IPS-15b (cell line): ENCODE measurements around the gene DCTN3.

Experiments used
- H3K27me3 ChIP-seq: one replicate; pipeline ENCODE4 v1.6.1; 2013; ENCODE audit warnings: low read length; ENCODE audit not compliant: control insufficient read depth, insufficient read depth
- H3K36me3 ChIP-seq: one replicate; pipeline ENCODE4 v1.6.1; 2013; ENCODE audit warnings: low read length; ENCODE audit not compliant: control insufficient read depth, insufficient read depth
- H3K4me1 ChIP-seq: one replicate; pipeline ENCODE4 v1.6.1; 2013; ENCODE audit warnings: mild to moderate bottlenecking, low read length; ENCODE audit not compliant: control insufficient read depth, insufficient read depth
- H3K4me3 ChIP-seq: one replicate; pipeline ENCODE4 v1.5.1; 2013; ENCODE audit warnings: low read depth, low read length
- H3K9ac ChIP-seq: one replicate; pipeline ENCODE4 v1.6.1; 2013; ENCODE audit warnings: low read depth, mild to moderate bottlenecking, low read length
- H3K9me3 ChIP-seq: one replicate; pipeline ENCODE4 v1.6.1; 2013; ENCODE audit warnings: mild to moderate bottlenecking, low read length; ENCODE audit not compliant: control insufficient read depth, insufficient read depth

Gene DCTN3

GRCh38 chr9:34629491-34629808, 9.2 kb upstream of the DCTN3 start:
- H3K9ac ChIP-seq = no peak overlapping the region
- peaks cover 6% of the 10 kb centered on the region for H3K4me1 ChIP-seq
- H3K27me3 ChIP-seq = peaks cover 83% of the 10 kb centered on the region
- H3K4me3 ChIP-seq = peak overlapping the region; percentile 48
- no peaks in the 10 kb centered on the region for H3K9me3 ChIP-seq
- H3K36me3 ChIP-seq = no peaks in the 10 kb centered on the region

DNA sequence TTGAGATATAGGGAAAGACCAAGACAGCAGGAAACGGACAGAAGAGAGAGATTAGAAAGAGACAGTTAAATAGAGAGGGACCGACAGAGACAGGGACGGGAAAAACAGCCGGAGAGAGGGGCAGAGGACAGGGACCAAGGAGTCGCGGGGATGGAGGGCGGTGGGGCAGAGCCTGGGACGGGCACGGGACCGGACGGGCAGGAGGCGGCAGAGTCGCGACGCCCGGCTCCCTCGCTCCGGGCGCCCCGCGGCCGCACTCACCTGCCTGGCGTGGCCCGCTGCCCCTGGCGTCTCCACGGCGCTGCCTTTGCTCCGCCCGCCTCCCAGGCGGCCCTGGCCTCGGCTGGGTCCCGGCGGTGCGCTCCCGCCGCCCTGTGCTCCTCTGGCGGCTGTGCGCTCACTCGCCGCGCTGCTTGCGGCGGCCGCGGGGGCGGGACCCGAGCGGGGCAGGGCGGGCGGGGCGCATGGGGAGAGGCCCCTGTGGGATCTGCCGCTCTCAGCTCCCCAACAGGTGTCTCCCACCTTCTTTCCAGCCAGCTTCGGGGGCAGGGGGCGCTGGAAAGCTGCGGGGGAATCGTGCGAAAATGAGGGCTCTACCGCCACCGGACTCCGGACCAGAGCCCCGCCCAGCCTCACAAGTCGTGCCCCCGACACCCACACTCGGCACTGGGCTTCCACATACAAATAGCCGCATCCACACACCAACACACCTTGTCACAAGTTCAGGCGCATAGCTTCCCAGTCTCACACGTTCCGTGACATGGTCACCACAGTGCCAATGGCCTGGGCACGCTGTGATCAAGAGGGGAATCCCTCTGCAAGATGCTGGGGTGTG, 8.6 kb upstream of the DCTN3 start, which contains the start of gene ARID3C:
Gene ARID3C (minus strand): TSS at position 411 of the 835 bp plus-strand sequence. CDS start 1,052 bp downstream, outside the sequence.
- H3K9ac ChIP-seq = no peak within 1 kb of the TSS
- peaks cover 89% of the 10 kb centered on the region for H3K27me3 ChIP-seq
- no peaks in the 10 kb centered on the region for H3K9me3 ChIP-seq
- H3K36me3 ChIP-seq = no peaks in the 10 kb centered on the region
- H3K4me3 ChIP-seq = peak within 1 kb of the TSS; percentile 48
- peaks cover 6% of the 10 kb centered on the region for H3K4me1 ChIP-seq

DNA sequence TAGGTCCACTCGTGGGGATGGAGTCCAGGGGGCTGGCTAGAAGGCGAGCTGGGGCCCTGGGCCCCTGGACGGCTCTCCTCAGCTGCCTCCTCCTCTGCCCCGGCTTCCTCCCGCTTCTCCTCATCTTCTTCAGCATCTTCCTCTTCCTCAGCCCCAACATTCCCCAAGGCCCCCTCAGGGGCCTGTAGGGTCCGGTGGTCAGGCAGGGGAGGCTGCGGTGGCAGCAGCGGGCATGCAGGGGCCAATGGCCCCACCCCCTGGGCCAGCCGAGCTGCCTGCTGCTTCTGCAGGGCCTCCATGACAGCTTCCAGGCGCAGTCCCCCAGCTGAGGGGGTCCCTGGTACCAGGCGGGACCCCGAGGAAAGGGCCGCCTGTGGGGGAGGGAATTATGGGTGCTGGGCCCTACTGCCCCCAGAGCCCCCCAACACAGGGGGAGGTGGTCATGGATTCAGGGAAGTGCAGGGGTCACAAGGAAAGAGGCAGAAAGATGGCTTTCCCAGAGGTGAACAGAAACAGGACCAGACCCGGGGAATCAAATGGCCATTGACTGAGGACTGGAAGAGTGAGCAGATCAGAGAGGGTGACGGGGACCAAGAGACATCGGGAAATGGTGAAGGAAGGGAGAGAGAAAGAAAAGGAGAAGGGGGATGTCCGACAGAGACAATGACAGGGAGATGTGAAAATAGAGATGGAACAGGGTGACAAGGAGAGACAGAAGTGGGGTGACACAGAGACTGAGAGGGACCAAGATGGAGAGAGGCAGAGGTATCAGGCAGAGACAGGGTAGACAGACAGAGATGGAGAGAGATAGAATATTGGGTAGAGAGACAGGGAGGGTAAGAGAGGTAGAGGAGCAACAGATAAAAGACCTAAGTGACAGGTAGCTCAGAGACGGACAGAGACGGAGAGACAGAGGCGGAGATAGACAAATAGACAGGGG, 7.7 kb upstream of the DCTN3 start:
- peaks cover 2% of the 10 kb centered on the region for H3K4me1 ChIP-seq
- H3K4me3 ChIP-seq = peak overlapping the region; percentile 48
- H3K27me3 ChIP-seq = peaks cover 92% of the 10 kb centered on the region
- no peak overlapping the region for H3K9ac ChIP-seq
- no peaks in the 10 kb centered on the region for H3K36me3 ChIP-seq
- H3K9me3 ChIP-seq = no peaks in the 10 kb centered on the region

- Histone ChIP-seq H3K9ac (no peak overlapping the region), H3K9me3 (no peaks in the 10 kb centered on the region), H3K4me1 (peaks cover 2% of the 10 kb centered on the region), H3K4me3 (no peak overlapping the region), H3K27me3 (peaks cover 79% of the 10 kb centered on the region), H3K36me3 (no peaks in the 10 kb centered on the region)
These were observed 4.8 kb upstream of the DCTN3 start for GRCh38 chr9:34625186-34625486.

- H3K9ac ChIP-seq = no peak overlapping the region
- peak overlapping the region; percentile 37 for H3K4me3 ChIP-seq
- peaks cover 2% of the 10 kb centered on the region for H3K4me1 ChIP-seq
- no peaks in the 10 kb centered on the region for H3K36me3 ChIP-seq
- H3K27me3 ChIP-seq = peaks cover 74% of the 10 kb centered on the region
- H3K9me3 ChIP-seq = no peaks in the 10 kb centered on the region
These were observed 4.3 kb upstream of the DCTN3 start for GRCh38 chr9:34624475-34625185.

DNA sequence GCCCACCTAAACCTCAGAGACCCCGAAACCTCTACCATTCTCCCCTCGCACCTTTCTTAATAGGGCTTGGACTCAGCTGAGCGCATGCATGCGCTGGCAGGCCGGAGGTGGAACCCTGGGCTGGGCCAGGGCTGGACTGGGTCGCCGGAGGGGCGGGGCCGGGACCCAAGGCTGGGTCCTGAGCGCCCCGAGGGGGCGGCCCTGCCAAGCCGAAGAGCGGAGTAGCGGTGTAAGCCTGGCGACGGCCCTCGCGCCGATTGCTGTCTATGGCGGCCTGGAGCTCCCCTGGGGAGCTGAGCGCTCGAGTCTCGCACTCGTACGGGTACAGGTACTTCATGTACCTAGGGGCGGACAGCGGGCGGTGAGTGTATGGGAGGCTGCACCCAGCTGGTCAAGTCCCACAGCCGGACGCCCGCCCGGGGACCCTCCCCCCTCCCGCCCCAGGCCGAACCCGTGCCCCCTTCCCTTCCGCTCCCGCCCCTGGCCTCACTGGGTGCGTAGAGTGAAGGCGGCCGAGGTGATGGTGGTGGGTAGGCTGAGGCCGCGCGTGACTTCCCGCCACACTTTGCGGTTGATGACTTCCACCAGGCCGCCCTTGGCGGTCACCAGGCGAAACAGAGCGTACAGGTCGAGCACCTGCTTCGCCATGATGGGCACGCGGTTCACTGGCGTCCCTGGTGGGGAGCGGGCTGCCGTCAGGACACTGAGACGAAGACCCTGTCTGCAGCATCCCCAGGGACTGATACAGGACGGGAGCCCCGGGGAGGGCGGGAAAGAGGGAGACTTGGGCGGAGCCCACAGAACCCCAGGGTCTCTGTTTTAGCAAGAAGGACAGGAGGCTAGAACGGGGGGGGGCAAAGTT, 3.3 kb upstream of the DCTN3 start:
- H3K36me3 ChIP-seq = no peaks in the 10 kb centered on the region
- no peak overlapping the region for H3K9ac ChIP-seq
- no peaks in the 10 kb centered on the region for H3K9me3 ChIP-seq
- H3K4me3 ChIP-seq = peak overlapping the region; percentile 26
- no peaks in the 10 kb centered on the region for H3K4me1 ChIP-seq
- H3K27me3 ChIP-seq = peaks cover 65% of the 10 kb centered on the region

GRCh38 chr9:34615132-34615531, 5.2 kb downstream of the DCTN3 start:
- Histone ChIP-seq H3K4me1 (peaks cover 2% of the 10 kb centered on the region), H3K36me3 (no peaks in the 10 kb centered on the region), H3K27me3 (peaks cover 4% of the 10 kb centered on the region), H3K9me3 (no peaks in the 10 kb centered on the region), H3K4me3 (no peak overlapping the region), H3K9ac (no peak overlapping the region)

- Histone ChIP-seq H3K27me3 (peaks cover 4% of the 10 kb centered on the region), H3K36me3 (no peaks in the 10 kb centered on the region), H3K9me3 (no peaks in the 10 kb centered on the region), H3K9ac (no peak overlapping the region), H3K4me3 (peak overlapping the region; percentile 91), H3K4me1 (peaks cover 2% of the 10 kb centered on the region)
These were observed 7.4 kb downstream of the DCTN3 start for GRCh38 chr9:34612788-34613390.

DNA sequence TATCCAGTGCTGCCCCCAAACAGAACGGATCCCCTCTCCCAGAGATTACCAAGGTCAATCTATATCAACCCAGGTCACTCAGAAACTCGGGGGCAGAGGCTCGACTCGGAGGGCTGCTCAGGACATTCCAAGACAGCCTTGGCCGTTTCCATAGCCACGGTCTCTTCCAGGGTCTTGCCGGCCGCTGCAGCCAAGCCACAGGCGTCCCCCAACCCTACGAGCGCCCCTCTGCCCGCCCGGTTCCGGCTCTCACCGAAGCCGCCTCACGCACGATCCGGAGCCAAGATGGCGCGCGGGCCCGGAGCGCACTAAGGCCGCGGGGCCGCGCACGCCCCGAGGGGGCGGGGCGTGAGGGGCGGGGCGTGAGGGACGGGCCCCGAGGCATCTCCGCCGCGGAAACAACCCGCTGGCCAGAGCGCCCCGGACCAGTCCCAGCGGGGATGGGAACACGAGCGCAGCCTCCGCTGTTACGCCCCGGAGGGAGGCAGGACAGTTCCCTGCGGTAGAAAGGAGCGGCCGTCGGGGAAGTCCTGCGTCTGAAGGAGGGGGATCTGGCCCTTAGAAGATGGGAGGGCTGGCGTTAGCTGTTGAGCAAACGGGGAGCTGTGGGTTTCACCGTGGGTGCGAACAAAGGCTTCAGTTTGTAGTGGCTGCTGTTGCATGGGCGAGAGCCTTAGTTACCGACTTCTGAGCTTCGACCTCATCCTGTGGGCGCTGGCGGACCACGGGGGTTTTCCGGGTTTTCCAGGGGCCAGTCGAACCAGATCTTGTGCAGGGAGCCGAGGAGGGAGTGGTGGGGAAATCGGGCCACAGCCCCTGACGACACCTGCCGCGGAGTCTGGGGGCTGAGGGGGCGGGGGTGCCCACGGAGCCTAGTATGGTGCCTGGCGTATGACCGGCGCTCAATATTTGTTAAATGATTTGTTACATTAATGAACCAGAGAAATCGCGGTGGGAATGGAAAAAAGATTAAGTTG, 8.2 kb downstream of the DCTN3 start, which contains the start of gene RPP25L:
Gene RPP25L (minus strand): TSS at position 287 of the 977 bp plus-strand sequence. CDS start 801 bp downstream, outside the sequence.
- H3K36me3 ChIP-seq = no peaks in the 10 kb centered on the region
- peak within 1 kb of the TSS; percentile 89 for H3K9ac ChIP-seq
- H3K4me1 ChIP-seq = peaks cover 2% of the 10 kb centered on the region
- peaks cover 4% of the 10 kb centered on the region for H3K27me3 ChIP-seq
- H3K4me3 ChIP-seq = peak within 1 kb of the TSS; percentile 91
- H3K9me3 ChIP-seq = no peaks in the 10 kb centered on the region
